ENCODE measurements around the gene TBC1D24. TPM values are rescaled to one million over a fixed set of nuclear protein-coding genes. Genes with fewer than 3 reads are reported as not detected.
"Not testable (repeated sequence)": the region's sequence is repeated elsewhere in the genome, so short reads cannot be mapped to it uniquely, and the experiment has no call there.

Gene TBC1D24
- polyA plus RNA-seq, 1 donor, result 30.0 TPM

DNA sequence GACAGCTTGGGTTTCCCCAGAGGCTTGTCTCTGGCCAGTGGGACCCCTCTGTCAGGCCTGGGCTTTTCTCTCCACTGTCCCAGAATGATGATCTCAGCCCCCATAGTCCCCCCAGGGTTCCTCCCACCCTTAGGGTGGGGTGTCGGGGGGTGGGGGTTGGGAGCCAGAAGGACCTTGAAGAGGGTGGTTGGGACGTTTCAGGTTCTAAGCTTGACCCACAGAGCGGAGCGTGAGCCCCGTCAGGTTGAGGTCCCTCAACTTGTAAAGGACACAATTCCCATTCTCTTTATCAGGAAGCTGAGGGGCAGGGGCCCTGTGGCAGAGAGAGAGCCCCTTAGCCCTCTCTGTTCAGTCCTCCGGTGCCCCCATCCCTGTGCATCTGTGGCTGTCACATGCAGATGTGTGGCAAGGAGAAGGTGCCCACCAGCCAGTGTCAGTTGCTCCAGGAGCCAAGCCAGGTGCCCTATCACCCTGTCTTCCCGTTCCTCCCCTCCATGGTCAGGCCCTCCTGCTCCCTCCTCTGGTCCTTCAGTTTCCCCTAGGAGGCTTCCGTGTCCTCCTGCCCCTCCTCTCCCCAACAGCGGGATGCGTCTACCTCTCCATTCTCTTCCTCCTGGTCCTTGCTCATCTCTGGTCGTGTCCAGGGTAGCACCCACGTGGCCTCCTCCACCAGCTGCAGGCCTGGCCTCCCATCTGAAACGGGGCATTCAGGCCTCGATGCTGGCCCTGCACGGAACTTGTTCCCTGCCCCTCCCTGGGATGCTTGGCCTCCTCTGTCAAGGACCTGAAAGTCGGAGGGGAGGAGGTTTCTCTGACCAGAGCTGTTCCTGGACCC, 5.3 kb upstream of the TBC1D24 start:
- DNase-seq, result no peak

DNA sequence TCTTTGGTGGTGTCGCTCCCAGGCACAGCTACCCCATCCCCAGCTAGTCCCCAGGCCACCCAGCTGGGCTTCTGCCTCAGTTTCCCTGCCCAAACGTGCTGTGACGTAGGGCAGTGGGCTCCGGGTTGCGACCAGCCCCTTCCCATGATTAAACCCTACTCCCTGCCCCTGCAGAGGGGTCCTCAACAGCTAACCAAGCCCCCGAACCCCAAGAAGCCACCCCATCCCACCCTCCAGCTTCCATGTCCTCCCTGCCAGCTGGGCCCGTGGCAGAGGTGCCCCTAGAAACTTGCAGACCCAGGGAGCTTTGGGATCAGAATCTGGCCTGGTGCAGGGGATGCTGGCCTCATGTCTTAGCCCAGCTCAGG, 4.7 kb upstream of the TBC1D24 start:
- no peak for DNase-seq

DNA sequence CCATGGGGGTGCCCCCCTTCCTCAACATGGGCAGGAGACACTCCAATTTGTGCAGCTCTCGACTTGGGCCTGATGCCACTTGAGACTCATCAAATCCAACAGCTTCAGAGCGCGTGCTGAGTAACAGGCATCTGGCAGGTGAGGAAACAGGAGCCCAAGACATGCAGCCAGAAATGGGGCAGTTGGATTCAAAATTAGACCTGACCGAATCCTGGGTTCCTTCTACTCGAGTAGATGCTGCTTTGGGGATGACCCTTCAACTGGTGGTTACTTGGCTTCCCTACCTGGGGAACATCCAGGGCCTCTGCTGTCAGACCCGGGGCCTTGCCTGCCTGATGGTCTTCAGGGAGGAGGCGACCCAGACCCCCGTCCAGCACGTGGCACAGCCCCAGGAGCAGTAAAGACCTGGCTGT, 4.3 kb upstream of the TBC1D24 start:
- no peak for DNase-seq

DNA sequence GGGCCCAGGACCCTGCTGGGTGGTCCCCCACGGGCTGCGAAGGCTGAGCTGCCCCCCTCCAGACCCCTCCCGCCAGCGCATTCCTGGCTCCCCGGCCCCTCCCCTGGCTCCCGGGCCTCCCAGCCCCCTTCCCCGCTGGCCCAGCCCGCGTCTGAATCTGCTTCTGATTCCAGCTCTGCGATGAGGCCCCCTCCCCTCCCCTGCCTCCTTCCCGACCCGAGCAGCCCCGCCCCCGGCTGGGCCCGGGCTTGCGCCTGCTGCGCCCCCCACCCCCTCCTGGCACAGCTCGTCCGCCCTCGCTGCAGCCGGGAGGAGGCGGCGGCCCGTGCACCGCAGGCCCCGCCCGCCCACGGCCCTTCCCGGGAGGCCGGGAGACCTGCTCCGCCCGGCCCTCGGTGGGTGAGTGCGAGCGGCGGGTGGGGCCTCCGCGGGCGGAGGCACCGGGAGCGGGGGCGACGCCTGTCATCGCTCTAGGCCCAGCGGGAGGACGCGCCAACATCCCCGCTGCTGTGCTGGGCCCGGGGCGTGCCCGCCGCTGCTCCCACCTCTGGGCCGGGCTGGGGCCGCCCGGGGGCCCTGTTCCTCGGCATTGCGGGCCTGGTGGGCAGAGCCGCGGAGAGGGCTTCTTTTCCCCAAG, 3.8 kb upstream of the TBC1D24 start, which contains the start of gene NTN3:
Gene NTN3, plus strand, starts transcription at position 282 of the 637 bp plus-strand sequence. CDS start 405 bp downstream, outside the sequence.
- peak; percentile 67 for DNase-seq

DNA sequence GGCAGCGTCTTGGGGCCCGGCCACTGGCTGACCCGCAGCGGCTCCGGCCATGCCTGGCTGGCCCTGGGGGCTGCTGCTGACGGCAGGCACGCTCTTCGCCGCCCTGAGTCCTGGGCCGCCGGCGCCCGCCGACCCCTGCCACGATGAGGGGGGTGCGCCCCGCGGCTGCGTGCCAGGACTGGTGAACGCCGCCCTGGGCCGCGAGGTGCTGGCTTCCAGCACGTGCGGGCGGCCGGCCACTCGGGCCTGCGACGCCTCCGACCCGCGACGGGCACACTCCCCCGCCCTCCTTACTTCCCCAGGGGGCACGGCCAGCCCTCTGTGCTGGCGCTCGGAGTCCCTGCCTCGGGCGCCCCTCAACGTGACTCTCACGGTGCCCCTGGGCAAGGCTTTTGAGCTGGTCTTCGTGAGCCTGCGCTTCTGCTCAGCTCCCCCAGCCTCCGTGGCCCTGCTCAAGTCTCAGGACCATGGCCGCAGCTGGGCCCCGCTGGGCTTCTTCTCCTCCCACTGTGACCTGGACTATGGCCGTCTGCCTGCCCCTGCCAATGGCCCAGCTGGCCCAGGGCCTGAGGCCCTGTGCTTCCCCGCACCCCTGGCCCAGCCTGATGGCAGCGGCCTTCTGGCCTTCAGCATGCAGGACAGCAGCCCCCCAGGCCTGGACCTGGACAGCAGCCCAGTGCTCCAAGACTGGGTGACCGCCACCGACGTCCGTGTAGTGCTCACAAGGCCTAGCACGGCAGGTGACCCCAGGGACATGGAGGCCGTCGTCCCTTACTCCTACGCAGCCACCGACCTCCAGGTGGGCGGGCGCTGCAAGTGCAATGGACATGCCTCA, 3.1 kb upstream of the TBC1D24 start:
- DNase-seq, result no peak

DNA sequence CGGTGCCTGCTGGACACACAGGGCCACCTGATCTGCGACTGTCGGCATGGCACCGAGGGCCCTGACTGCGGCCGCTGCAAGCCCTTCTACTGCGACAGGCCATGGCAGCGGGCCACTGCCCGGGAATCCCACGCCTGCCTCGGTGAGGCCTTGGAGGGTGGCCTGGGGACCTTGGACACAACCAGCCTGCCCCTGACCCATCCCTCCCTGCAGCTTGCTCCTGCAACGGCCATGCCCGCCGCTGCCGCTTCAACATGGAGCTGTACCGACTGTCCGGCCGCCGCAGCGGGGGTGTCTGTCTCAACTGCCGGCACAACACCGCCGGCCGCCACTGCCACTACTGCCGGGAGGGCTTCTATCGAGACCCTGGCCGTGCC, 2.5 kb upstream of the TBC1D24 start:
- DNase-seq, result no peak

DNA sequence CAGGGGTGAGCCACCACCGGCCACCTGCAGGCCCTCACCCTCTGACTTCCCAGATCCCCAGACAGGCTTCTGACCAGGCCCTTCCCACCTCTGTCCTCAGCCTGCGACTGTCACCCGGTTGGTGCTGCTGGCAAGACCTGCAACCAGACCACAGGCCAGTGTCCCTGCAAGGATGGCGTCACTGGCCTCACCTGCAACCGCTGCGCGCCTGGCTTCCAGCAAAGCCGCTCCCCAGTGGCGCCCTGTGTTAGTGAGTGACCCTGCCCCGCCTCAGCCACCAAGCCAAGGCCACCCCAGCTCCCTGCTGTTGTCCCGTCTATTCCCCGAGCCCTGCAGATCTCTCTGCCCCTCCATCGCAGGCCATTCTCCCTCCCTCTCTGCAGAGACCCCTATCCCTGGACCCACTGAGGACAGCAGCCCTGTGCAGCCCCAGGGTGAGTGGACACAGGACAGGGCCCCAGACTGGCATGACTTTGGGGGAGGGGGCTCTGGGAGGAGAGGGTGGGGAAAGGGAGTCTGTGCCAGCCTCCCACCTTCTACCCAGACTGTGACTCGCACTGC, 2.0 kb upstream of the TBC1D24 start:
- no peak for DNase-seq

DNA sequence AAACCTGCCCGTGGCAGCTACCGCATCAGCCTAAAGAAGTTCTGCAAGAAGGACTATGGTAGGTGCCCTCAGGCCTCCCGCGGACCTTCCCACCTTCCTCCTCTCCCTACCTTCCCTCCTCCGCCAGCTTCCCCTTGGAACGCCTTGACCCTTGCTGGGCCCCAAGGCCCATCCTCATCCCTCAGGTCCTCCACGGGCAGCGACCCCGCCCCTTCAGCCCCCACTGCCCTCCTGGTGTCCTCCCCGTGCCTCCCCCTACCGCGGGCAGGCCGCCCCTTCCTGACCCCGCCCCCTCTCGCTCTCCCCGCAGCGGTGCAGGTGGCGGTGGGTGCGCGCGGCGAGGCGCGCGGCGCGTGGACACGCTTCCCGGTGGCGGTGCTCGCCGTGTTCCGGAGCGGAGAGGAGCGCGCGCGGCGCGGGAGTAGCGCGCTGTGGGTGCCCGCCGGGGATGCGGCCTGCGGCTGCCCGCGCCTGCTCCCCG, 1.4 kb upstream of the TBC1D24 start:
- no peak for DNase-seq

DNA sequence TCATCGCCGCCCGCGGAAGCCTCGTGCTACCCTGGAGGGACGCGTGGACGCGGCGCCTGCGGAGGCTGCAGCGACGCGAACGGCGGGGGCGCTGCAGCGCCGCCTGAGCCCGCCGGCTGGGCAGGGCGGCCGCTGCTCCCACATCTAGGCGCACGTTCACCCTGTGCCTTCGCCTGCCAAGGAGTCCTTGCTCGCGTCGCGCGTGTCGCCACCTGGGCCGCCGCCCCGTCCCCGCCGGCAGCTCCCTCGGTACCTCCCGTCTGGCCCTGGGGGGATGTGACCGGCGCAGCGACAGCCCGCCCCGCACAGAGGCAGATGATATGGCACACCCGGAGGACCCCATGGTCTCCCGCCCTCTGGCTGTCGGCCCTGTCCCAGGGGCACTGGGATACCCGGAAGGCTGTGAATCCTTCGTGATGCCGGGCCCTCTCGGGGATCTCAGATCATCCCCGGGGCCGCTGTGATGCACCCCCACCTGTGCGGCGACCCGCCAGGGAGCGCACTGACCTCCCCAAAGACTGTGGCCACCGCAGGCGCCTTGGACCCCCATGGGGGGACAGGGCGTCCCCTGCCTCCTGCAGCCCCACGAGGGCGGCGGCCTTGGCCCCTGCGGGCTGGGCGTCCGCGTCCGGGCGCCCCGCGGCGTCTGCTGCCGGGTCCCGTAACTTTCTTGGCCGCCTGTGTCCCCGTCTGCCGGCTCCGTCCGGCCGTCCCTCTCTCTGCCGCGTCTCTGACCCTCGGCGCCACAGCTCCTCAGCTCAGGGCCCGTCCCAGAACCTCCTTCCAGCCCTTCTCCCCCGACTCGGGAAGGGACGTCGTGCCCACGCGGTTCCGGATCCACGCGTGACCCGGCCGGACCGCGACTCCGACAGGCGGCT, 689 bp upstream of the TBC1D24 start:
- DNase-seq, result peak; percentile 51

DNA sequence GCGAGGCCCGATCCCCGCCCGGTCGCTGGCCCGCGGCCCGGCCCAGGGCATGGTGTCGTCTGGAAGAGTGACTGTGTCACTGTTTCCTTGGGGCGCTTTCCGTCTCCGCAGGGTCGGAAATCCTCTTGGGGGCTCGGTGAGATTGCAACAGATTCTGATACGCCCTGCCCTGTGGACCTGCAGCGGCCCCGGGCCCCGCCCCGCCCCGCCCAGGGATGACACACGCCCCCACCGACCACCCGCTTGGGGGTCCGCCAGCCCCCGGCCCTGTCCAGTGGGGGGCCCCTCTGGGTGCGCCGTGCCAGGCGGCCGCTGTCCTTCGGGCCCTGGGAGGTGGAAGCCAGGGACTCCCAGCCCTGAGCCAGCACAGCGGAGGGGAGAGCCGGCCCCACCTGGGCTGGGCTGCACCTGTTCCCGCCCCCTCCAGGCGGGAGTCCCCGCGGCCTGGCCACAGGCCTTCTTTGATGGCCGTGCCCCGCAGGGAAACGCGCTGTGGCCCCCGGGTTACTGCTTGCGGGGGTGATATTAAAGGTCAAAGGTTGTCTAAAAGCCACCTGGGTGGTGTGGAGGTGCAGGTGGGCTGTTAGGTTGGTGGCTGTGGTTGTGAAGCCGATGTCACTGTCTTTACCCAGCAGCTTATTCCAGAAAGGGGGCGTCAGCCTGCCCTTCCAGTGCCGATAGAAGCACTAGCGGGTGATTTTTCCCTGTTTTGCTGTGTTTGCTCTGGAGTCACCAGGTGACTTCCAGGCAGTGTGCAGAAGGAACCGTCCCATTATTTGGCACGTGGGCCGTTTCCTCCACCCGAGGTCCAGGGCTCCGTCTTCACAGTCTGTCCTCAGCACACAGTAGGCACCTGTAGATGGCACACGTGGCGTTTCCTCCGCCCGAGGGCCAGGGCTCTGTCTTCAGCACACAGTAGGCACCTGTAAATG, 752 bp downstream of the TBC1D24 start:
- no peak for DNase-seq

DNA sequence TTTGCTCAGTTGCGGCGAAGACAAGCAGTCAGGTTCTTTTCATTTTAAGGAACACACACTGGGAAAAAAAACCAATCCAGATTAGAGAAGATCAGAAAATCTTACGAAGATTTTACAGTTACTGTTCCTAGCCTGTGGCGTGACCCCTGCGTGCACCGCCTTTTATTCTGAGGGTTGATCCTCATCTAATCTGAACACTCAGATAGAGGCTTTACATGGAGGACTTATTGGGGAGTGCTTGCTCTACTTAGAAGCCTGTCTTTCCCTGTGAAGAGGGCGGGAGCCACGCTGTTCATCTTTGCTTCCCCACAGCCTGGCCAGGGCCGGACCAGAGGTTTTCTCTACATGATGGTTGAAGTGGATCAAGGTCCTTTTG, 1.4 kb downstream of the TBC1D24 start:
- no peak for DNase-seq

DNA sequence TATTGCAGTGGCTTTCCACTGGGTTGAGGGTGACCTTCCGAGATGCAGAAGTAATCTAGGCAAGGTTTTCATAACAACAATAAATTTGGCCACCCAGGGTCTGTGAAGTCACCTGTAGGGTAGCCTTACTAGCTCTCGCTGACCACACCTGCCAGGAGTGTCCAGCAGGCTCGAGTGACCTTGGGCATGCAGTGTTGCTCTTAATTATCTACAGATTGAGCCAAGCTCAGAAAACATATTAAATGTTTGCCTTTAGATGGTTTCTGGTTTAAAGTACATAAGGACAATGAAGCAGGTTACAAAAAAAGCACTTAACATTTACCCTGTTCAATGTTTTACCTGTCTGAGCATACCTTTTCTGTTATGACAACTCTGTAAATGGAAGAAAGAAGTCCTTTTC, 1.8 kb downstream of the TBC1D24 start:
- DNase-seq, result no peak

DNA sequence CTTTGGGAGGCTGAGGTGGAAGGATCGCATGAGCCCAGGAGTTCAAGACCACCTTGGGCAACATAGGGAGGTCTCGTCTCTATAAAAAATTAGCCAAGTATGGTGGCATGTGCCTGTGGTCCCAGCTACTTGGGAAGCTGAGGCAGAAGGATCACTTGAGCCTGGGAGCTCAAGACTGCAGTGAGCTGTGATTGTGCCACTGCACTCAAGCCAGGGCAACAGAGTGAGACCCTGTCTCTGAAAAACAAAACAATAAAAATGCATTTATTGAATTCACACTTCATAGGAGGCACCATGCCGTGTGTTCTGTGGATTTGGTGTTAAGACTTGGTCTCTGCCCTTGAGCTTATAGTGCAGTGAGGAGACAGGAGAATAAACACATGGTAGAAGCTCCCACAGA, 2.4 kb downstream of the TBC1D24 start:
- DNase-seq, result no peak

DNA sequence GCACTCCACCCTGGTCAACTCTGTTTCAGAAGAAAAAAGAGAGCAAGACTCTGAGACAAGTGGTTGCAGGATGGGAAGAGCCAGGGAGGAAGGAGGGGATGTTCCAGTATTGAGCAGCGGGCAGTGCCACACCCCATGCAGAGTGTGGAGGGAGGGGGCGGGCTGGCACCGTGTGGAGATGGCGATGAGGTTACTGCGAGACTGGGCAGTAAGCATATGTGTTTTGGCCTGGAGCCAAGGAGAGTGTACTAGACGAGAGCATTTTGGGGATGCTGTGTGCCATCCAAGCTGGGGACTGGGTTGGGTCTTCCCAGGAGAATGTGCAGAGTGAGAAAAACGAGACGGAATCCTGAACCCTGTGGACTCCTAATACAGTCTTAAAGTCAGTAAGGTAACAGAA, 3.4 kb downstream of the TBC1D24 start:
- no peak for DNase-seq

DNA sequence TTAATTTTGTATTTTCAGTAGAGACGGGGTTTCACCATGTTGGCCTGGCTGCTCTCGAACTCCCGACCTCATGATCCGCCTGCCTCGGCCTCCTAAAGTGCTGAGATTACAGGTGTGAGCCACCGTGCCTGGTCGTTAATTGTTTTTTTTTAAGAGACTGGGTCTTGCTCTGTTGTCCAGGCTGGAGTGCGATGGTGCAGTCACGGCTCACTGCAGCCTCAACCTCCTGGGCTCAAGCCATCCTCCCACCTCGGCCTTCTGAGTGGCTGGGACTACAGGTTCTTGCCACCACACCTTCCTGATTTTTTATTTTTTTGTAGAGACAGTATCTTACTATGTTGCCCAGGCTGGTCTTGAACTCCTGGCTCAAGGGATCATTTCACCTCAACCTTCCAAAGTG, 5.1 kb downstream of the TBC1D24 start:
- not testable (repeated sequence) for DNase-seq

DNA sequence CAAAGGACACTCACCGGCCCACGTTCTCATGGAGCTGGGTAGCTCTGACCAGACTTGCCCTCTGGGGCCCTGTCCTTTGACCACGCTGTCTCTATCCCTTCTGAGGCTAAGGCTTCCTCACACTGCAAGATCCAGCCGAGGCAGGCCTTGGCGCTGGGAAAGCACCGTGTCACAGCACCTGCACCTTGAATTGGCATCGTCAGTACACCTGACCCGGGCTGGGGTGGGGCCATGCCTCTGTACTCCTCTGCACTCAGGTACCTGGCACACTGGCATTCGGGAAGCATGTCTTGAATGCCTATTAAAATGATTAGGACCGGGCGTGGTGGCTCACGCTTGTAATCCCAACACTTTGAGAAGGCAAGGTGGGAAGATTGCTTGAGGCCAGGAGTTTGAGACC, 6.0 kb downstream of the TBC1D24 start:
- no peak for DNase-seq

DNA sequence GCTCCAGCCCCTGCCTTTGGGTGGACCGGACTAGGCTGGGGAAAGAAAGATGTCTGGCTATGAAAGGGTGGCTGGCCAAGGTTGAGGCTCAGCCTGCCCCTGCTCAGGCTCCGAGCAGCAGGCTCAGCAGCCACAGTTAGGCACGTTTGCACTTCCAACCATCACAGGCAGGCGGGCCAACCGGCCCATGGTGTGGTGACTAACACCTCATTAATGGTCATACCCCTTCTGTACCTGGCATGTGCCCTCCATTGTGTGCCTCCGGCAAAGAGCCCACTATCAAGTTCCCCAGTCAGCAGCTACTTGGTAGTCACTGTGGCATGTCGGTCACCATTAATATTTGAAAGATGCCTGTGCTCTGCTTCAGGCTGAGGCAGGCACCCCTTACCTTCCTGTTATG, 6.7 kb downstream of the TBC1D24 start:
- DNase-seq, result no peak

DNA sequence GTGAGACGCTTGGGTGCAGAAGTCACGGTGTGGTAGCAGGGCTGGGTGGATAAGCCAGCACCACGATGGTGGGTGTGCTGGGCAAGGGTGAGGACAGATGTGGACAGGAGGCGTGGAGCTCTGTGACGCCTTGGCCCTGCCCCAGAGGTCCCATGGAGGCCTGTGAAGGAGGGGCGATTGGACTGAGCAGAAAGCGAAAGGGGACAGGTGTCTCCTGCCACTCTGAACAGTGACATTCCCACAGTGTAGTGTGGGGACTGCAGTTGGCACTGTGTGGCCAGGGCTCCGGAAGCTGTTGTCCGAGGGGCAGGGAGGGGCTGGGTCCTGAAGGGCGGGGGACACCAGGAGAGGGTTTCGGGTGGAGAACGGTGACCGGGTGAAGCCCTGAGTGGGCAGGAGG, 7.3 kb downstream of the TBC1D24 start:
- DNase-seq, result no peak

DNA sequence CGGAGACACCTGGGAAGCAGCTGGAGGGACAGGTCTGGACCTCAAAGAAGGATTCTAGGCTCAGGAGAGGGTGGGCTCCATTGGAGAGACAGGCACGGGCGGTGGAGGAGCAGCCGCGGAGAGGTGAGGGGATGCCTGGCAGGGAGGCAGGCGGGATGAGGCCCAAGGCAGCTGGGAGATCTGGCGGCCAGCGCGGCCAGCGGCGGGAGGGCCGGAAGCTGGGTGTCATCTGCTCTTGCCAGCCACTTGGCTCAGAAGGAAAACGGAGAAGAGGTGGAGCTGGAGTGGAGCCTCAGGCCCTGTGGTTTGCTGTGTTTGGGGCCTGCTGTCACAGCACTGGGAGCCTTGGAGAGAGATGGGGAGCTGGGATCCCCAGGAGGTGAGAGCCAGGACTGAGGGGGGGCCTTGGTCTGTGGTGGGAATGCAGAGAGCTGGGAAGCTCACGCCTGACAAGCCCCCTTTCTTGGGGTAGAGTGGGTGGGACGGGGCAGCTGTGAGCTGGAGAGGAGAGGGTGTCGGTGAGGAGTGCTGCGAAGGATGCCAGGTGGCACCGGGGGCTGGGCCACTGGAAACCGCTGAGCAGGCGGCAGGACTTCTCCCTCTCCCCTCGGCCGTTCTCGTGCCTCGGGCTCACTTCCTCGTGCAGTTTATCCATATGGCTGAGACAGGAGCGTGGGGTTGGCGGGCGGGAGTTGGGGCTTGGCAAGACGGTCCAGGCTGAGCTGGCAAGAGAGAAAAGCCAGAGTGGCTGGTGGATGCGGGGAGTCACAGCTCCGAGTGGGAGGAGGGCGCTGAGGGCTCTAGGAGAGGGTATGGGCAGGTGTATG, 8.0 kb downstream of the TBC1D24 start:
- DNase-seq, result peak; percentile 75

Data from hindlimb muscle (tissue), 1 donor.